Measurements from ENCODE around the gene S100A12.

The S100A12 gene

DNA sequence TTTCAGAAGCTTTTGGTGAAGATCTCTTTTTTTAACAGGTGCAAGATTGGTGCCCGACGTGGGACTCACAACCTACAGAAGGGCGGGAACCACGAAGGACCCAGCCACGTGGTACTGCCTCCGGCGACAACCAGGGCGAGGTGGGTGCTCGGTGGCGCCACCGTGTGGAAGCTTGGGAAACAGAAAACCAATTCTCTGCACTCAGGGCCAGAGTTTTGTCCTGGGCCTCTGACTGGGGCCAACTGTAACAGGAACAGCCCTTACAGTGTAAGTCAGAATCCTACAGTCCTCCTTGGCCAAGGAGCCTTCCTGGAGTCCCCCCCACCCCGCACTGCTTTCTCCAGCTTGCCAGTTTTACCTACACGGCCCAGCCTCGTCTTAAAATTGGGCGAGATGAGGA is 29.3 kb upstream of the S100A12 start:
- H4K20me1 ChIP-seq (ENCODE audit: insufficient read depth): no peaks in the 10 kb centered on the region
- no peaks in the 10 kb centered on the region for H3K79me2 ChIP-seq (ENCODE audit: insufficient read depth, low read depth)
- no peaks in the 10 kb centered on the region for H3K36me3 ChIP-seq (ENCODE audit: insufficient read depth)
- no peaks in the 10 kb centered on the region for H3K27me3 ChIP-seq (ENCODE audit: insufficient read depth, low read depth)
- H2AFZ ChIP-seq (ENCODE audit: low read depth): no peak overlapping the region
- H3K4me3 ChIP-seq (IDR thresholded peaks at IDR 0.05; ENCODE audit: insufficient read depth, low read depth, low read length): no peak overlapping the region
- no peak overlapping the region for H3K27ac ChIP-seq
- TF ChIP-seq, protein P1, sequence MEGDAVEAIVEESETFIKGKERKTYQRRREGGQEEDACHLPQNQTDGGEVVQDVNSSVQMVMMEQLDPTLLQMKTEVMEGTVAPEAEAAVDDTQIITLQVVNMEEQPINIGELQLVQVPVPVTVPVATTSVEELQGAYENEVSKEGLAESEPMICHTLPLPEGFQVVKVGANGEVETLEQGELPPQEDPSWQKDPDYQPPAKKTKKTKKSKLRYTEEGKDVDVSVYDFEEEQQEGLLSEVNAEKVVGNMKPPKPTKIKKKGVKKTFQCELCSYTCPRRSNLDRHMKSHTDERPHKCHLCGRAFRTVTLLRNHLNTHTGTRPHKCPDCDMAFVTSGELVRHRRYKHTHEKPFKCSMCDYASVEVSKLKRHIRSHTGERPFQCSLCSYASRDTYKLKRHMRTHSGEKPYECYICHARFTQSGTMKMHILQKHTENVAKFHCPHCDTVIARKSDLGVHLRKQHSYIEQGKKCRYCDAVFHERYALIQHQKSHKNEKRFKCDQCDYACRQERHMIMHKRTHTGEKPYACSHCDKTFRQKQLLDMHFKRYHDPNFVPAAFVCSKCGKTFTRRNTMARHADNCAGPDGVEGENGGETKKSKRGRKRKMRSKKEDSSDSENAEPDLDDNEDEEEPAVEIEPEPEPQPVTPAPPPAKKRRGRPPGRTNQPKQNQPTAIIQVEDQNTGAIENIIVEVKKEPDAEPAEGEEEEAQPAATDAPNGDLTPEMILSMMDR (conservative IDR thresholded peaks at IDR 0.05; ENCODE audit: low read depth, low read length): peak; percentile 88
- no peak overlapping the region for H3K9ac ChIP-seq
- H3K4me1 ChIP-seq (ENCODE audit: low read depth, poor library complexity, severe bottlenecking): no peaks in the 10 kb centered on the region
- H3K4me2 ChIP-seq: no peak overlapping the region

DNA sequence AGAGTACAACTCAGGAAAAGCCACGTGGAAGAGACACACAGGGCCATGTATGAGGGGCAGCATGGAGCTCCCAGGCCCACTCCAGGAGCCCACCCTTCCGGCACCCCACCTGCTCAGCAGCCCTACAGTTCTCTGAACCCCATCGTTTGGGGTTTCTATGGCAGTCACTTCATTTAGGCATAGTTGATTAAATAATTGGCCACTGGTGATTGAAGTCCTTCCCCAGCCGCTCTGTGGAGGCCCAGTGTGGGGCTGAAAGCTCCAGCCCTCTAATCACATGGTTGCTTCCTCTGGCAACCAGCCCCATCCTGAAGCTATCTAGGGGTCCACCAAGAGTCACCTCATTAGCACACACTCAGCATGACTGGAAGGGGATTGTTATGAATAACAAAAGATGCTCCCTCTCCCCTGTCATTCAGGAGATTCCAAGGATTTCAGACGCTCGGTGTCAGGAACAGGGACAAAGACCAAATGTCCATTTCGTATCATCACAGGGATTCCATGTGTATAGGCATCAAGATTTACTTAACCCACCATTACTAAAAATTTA is 28.7 kb upstream of the S100A12 start:
- Histone ChIP-seq H3K27ac (no peak overlapping the region), H3K4me2 (no peak overlapping the region), H3K27me3 (ENCODE audit: insufficient read depth, low read depth) (no peaks in the 10 kb centered on the region), H3K4me1 (ENCODE audit: low read depth, poor library complexity, severe bottlenecking) (no peaks in the 10 kb centered on the region), H3K4me3 (IDR thresholded peaks at IDR 0.05; ENCODE audit: insufficient read depth, low read depth, low read length) (no peak overlapping the region), H3K79me2 (ENCODE audit: insufficient read depth, low read depth) (no peaks in the 10 kb centered on the region), H3K36me3 (ENCODE audit: insufficient read depth) (no peaks in the 10 kb centered on the region), H3K9ac (no peak overlapping the region), H2AFZ (ENCODE audit: low read depth) (no peak overlapping the region), H4K20me1 (ENCODE audit: insufficient read depth) (no peaks in the 10 kb centered on the region)
- TF ChIP-seq, protein P1 (conservative IDR thresholded peaks at IDR 0.05; ENCODE audit: low read depth, low read length): no peak

DNA sequence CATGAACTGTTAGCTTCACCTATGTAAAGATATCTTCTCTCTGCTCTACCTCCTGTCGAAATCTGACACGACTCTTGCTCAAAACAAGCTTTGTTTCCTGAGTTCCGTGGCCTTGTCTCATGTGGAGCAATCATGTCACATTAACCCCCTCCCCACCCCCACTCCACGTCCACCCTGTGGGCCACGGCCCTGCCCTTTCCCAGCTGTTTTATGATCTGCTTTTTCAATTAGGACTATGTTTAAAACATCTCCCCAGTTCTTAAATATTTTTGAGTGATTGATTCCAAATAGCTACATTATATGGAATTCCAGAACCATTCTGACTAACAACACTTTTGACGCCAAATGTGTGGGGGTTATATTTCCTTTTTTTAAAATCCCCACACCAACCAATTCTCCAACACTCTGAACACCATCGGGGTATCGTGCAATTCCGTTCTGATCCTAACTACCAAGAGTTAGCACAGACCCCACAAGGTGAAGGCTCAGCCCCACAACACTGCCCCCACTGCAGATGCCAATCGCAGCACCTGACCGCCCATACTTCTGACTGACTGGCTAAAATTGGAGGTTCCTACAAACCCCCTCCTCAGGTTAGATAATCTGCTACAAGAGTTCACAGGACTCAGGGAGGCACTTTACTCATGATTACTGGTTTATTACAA is 28.1 kb upstream of the S100A12 start:
- Histone ChIP-seq H3K4me3 (IDR thresholded peaks at IDR 0.05; ENCODE audit: insufficient read depth, low read depth, low read length) (no peak overlapping the region), H4K20me1 (ENCODE audit: insufficient read depth) (no peaks in the 10 kb centered on the region), H3K27me3 (ENCODE audit: insufficient read depth, low read depth) (no peaks in the 10 kb centered on the region), H3K4me2 (no peak overlapping the region), H3K27ac (no peak overlapping the region), H3K79me2 (ENCODE audit: insufficient read depth, low read depth) (no peaks in the 10 kb centered on the region), H2AFZ (ENCODE audit: low read depth) (no peak overlapping the region), H3K4me1 (ENCODE audit: low read depth, poor library complexity, severe bottlenecking) (no peaks in the 10 kb centered on the region), H3K9ac (no peak overlapping the region), H3K36me3 (ENCODE audit: insufficient read depth) (no peaks in the 10 kb centered on the region)
- TF ChIP-seq, protein P1 (conservative IDR thresholded peaks at IDR 0.05; ENCODE audit: low read depth, low read length): no peak

DNA sequence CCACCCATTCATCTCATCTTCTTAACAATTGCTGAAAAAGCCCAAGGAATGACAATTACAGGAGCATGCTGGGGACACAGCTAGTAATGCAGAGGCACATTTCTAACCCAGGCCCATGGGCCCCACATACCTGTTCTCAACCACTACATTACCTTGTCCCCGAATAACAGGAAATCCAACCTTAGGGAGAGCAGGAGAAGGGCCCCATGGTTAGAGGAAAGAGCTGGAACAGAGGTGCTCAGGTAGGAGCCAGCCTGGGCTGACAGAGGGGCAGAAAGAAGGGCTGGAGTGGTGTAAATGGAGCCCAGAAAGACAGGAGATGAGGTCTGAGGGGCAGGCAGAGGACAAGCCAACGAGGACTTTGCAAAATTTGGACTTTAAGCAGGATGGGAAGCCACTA is 26.8 kb upstream of the S100A12 start:
- Histone ChIP-seq H3K27ac (no peak overlapping the region), H3K27me3 (ENCODE audit: insufficient read depth, low read depth) (no peaks in the 10 kb centered on the region), H3K4me3 (IDR thresholded peaks at IDR 0.05; ENCODE audit: insufficient read depth, low read depth, low read length) (no peak overlapping the region), H3K79me2 (ENCODE audit: insufficient read depth, low read depth) (no peaks in the 10 kb centered on the region), H3K9ac (no peak overlapping the region), H4K20me1 (ENCODE audit: insufficient read depth) (no peaks in the 10 kb centered on the region), H2AFZ (ENCODE audit: low read depth) (no peak overlapping the region), H3K4me1 (ENCODE audit: low read depth, poor library complexity, severe bottlenecking) (no peaks in the 10 kb centered on the region), H3K4me2 (no peak overlapping the region), H3K36me3 (ENCODE audit: insufficient read depth) (no peaks in the 10 kb centered on the region)
- TF ChIP-seq, protein P1 (conservative IDR thresholded peaks at IDR 0.05; ENCODE audit: low read depth, low read length): no peak
